ENCODE data around the gene BST1.

- TF ChIP-seq CTCF (IDR thresholded peaks at IDR 0.05), result no peak
- no peak for TF ChIP-seq POLR2A (IDR thresholded peaks at IDR 0.05)
Observed at GRCh38 chr4:15656038-15656470, 46.8 kb upstream of the BST1 start.

Measured in lower leg skin (tissue), 3 donors.